SK-N-SH (cell line): Measurements from ENCODE around the gene NKD1.

Experiments used
- TAF1 ChIP-seq: IDR thresholded peaks from 2 replicates; pipeline ENCODE4 v1.6.1; 2012; ENCODE audit warnings: low read depth, mild to moderate bottlenecking, low read length, moderate library complexity, borderline replicate concordance
- YY1 ChIP-seq: IDR thresholded peaks from 2 replicates; pipeline ENCODE4 v1.4.0; 2012; ENCODE audit warnings: low read depth, mild to moderate bottlenecking
- TF ChIP-seq, protein P1 (sequence below): fragments of 200-600 bp; sonication (generic); IDR thresholded peaks from 2 replicates; pipeline ENCODE4 v1.6.1; 2017; ENCODE audit warnings: antibody characterized with exemption, mild to moderate bottlenecking, moderate library complexity

DNA sequence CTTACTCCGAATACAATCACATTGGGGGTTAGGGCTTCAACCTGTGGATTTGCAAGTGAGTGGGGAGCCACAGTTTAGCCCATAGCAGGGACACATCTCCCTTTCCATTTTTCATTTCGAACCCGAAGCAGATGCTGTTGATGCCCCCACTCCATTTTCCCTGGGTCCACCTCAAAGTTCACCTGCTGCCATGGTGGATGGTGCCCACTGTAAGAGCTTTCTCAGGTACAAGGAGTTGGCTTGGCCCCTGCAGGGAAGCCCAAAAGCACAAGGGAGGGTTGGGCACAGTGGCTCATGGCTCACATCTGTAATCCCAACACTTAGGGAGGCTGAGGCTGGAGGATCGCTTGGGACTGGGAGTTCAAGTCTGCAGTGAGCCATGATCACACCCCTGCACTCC lies 81.1 kb downstream of the NKD1 start:
- TF ChIP-seq, protein P1, sequence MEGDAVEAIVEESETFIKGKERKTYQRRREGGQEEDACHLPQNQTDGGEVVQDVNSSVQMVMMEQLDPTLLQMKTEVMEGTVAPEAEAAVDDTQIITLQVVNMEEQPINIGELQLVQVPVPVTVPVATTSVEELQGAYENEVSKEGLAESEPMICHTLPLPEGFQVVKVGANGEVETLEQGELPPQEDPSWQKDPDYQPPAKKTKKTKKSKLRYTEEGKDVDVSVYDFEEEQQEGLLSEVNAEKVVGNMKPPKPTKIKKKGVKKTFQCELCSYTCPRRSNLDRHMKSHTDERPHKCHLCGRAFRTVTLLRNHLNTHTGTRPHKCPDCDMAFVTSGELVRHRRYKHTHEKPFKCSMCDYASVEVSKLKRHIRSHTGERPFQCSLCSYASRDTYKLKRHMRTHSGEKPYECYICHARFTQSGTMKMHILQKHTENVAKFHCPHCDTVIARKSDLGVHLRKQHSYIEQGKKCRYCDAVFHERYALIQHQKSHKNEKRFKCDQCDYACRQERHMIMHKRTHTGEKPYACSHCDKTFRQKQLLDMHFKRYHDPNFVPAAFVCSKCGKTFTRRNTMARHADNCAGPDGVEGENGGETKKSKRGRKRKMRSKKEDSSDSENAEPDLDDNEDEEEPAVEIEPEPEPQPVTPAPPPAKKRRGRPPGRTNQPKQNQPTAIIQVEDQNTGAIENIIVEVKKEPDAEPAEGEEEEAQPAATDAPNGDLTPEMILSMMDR = no peak
- TF ChIP-seq TAF1 (no peak), YY1 (no peak)
